Mammary epithelial cell (primary cell): ENCODE results near the gene HOXA3.

ENCODE experiments used
- EZH2 ChIP-seq: IDR thresholded peaks from 2 replicates; pipeline ENCODE4 v1.6.1; 2012; ENCODE audit warnings: low read length, inconsistent platforms, borderline replicate concordance
- TF ChIP-seq, protein P1 (sequence below), 2 donors: IDR thresholded peaks in 1 of 2; conservative IDR thresholded peaks in 1 of 2; 2 replicates each; pipeline ENCODE4 v1.5.1; 2011 to 2012; ENCODE audit warnings: inconsistent platforms in 2 of 2, low read length in 2 of 2, mild to moderate bottlenecking in 2 of 2, control low read depth in 1 of 2, low read depth in 1 of 2; ENCODE audit not compliant: insufficient read depth in 1 of 2; ENCODE audit errors: extremely low read depth in 1 of 2

DNA sequence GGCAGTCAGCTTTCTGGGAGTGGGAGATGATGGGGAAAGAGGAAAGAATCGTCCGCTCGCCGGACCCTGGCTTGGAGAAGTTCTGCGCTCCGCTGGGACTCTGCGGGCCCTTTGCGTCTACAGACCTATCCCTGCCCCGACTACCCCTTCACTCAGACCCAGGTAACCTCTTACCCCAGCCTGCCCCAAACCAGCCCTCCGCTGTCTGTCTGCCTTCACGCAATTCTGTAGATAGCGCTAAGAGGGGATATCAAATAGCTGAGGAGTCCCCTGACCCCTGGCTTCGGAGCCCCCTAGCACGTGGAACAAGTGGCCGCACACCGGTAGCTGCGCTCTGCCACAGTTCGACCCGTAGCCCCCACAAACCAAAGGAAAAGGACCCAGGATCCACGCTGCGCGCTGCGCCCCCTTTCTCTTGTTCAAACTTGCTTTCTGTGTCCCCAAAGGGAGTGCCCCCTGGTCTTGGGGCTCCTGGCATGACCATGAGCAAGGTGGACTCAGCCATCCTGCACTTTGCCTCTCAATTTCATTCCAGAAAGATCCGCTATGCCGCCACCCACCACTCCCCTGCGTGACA, 28.8 kb downstream of the HOXA3 start:
- TF ChIP-seq, protein P1, sequence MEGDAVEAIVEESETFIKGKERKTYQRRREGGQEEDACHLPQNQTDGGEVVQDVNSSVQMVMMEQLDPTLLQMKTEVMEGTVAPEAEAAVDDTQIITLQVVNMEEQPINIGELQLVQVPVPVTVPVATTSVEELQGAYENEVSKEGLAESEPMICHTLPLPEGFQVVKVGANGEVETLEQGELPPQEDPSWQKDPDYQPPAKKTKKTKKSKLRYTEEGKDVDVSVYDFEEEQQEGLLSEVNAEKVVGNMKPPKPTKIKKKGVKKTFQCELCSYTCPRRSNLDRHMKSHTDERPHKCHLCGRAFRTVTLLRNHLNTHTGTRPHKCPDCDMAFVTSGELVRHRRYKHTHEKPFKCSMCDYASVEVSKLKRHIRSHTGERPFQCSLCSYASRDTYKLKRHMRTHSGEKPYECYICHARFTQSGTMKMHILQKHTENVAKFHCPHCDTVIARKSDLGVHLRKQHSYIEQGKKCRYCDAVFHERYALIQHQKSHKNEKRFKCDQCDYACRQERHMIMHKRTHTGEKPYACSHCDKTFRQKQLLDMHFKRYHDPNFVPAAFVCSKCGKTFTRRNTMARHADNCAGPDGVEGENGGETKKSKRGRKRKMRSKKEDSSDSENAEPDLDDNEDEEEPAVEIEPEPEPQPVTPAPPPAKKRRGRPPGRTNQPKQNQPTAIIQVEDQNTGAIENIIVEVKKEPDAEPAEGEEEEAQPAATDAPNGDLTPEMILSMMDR (conservative IDR thresholded peaks at IDR 0.05 in 1 of 2, IDR thresholded peaks at IDR 0.05 in 1 of 2; ENCODE audit: extremely low read depth in 1 of 2, insufficient read depth in 1 of 2, low read depth in 1 of 2, low read length in 2 of 2): no peak
- no peak for TF ChIP-seq EZH2
